HepG2 (cell line): ENCODE measurements around the gene ATP1A2.

Source experiments
- CTCF ChIP-seq: sonication (generic); formaldehyde crosslinking; IDR thresholded peaks from 2 replicates; pipeline ENCODE4 v1.5.0; 2020; ENCODE audit warnings: mild to moderate bottlenecking, missing genetic modification reagents, moderate library complexity
- NR3C1 ChIP-seq: sonication (generic); formaldehyde crosslinking; IDR thresholded peaks from 2 replicates; pipeline ENCODE4 v1.4.0; 2020; ENCODE audit warnings: missing genetic modification reagents
- PBX2 ChIP-seq: IDR thresholded peaks from 2 replicates; pipeline ENCODE4 v1.6.1; 2016; ENCODE audit warnings: control low read depth
- PRPF4 ChIP-seq: fragments of 200-400 bp; formaldehyde crosslinking; IDR thresholded peaks from 2 replicates; pipeline ENCODE4 v1.6.1; 2016; ENCODE audit warnings: low read length, low read depth; ENCODE audit not compliant: poor library complexity, severe bottlenecking
- RNF2 ChIP-seq: fragments of 450-650 bp; conservative IDR thresholded peaks from 2 replicates; pipeline ENCODE4 v1.6.1; 2016; ENCODE audit warnings: low read depth
- ZBTB44 ChIP-seq: sonication (generic); formaldehyde crosslinking; IDR thresholded peaks from 2 replicates; pipeline ENCODE4 v1.4.0; 2020; ENCODE audit warnings: missing genetic modification reagents
- ZNF24 ChIP-seq: fragments of 450-650 bp; IDR thresholded peaks from 2 replicates; pipeline ENCODE4 v1.6.1; 2017; ENCODE audit warnings: antibody characterized with exemption, mild to moderate bottlenecking

DNA sequence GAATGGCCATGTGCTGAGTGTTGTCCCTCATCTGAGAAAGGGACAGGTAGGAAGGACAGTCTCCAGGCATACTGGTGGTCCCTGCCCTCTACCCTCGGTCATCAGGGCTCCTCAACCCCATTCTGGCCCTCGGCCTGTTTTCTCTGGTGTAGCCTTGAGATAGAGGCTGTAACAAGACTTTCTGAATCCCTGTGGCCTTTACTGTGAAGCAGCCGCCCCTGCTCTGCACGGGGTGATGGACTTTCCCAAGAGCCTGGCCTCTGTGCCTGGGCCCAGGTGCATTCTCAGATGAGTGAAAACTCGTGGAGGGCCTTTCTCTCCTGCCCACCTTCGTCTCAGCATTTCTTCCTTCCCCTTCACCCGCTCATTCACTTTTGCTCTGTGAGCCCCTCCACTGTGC, 71.8 kb downstream of the ATP1A2 start:
- TF ChIP-seq NR3C1 (CRISPR knock-in tag) (no peak), CTCF (CRISPR knock-in tag) (no peak), ZNF24 (no peak), RNF2 (no peak), ZBTB44 (CRISPR knock-in tag) (no peak), PRPF4 (no peak), PBX2 (CRISPR knock-in tag) (no peak)
